Ectodermal cell (in vitro differentiated cells): ENCODE data around the gene TERT. TPM values are rescaled to one million over a fixed set of nuclear protein-coding genes. Genes with fewer than 3 reads are reported as not detected.
"Not testable (repeated sequence)": the region's sequence is repeated elsewhere in the genome, so short reads cannot be mapped to it uniquely, and the experiment has no call there.

Source experiments
- H3K27ac ChIP-seq: 2 replicates; pipeline ENCODE4 v1.7.0; 2013; ENCODE audit warnings: mild to moderate bottlenecking, low read depth, low read length; ENCODE audit not compliant: insufficient read depth, poor library complexity, severe bottlenecking
- H3K27me3 ChIP-seq: 2 replicates; pipeline ENCODE4 v1.7.0; 2013; ENCODE audit warnings: mild to moderate bottlenecking, low read length; ENCODE audit not compliant: insufficient read depth, control insufficient read depth, poor library complexity, severe bottlenecking
- H3K36me3 ChIP-seq: one replicate; pipeline ENCODE4 v1.7.0; 2013; ENCODE audit warnings: low read length; ENCODE audit not compliant: control insufficient read depth, insufficient read depth
- H3K4me1 ChIP-seq: one replicate; pipeline ENCODE4 v1.7.0; 2013; ENCODE audit warnings: low read length; ENCODE audit not compliant: control insufficient read depth, insufficient read depth
- H3K4me3 ChIP-seq: 2 replicates; pipeline ENCODE4 v1.7.0; 2013; ENCODE audit warnings: low read depth, low read length, control low read depth; ENCODE audit not compliant: insufficient read depth
- H3K9me3 ChIP-seq: 2 replicates; pipeline ENCODE4 v1.7.0; 2013; ENCODE audit warnings: mild to moderate bottlenecking, low read length, moderate library complexity; ENCODE audit not compliant: control insufficient read depth
- WGBS, 2 experiments: methylation state at CpG; one replicate each; pipeline ENCODE4 v1.1.7; 2013; ENCODE audit warnings: missing lambda C conversion rate in 2 of 2; 5-methylcytosine and 5-hydroxymethylcytosine counted together
- polyA plus RNA-seq, 4 experiments: library from polyadenylated mRNA; stranded (reverse); fragments of 50-300 nt; gene quantifications; one replicate each; pipeline ENCODE4 v1.2.3, GENCODE V29; 2013

TERT gene
- polyA plus RNA-seq (2013, experiment 1 of 4): 5.5 TPM
- 3.6 TPM for polyA plus RNA-seq (2013, experiment 2 of 4)
- polyA plus RNA-seq (2013, experiment 3 of 4): 4.8 TPM
- 5.4 TPM for polyA plus RNA-seq (2013, experiment 4 of 4)

DNA sequence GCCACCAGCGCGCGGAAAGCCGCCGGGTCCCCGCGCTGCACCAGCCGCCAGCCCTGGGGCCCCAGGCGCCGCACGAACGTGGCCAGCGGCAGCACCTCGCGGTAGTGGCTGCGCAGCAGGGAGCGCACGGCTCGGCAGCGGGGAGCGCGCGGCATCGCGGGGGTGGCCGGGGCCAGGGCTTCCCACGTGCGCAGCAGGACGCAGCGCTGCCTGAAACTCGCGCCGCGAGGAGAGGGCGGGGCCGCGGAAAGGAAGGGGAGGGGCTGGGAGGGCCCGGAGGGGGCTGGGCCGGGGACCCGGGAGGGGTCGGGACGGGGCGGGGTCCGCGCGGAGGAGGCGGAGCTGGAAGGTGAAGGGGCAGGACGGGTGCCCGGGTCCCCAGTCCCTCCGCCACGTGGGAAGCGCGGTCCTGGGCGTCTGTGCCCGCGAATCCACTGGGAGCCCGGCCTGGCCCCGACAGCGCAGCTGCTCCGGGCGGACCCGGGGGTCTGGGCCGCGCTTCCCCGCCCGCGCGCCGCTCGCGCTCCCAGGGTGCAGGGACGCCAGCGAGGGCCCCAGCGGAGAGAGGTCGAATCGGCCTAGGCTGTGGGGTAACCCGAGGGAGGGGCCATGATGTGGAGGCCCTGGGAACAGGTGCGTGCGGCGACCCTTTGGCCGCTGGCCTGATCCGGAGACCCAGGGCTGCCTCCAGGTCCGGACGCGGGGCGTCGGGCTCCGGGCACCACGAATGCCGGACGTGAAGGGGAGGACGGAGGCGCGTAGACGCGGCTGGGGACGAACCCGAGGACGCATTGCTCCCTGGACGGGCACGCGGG, at the start of gene TERT:
Gene TERT, minus strand, starts transcription at position 234 of the 815 bp plus-strand sequence. Its CDS starts 79 bp downstream, at position 155.
- 3% methylated on average over 102 of the region's 102 CpGs for WGBS, 2 experiments
- Histone ChIP-seq H3K27me3 (peaks cover 40% of the 10 kb centered on the region), H3K27ac (no peak within 1 kb of the TSS), H3K4me1 (no peaks in the 10 kb centered on the region), H3K9me3 (no peaks in the 10 kb centered on the region), H3K36me3 (no peaks in the 10 kb centered on the region), H3K4me3 (peak within 1 kb of the TSS; percentile 49)

- Histone ChIP-seq H3K9me3 (no peaks in the 10 kb centered on the region), H3K4me3 (peak overlapping the region; percentile 88), H3K4me1 (no peaks in the 10 kb centered on the region), H3K36me3 (peaks cover 21% of the 10 kb centered on the region), H3K27ac (no peak overlapping the region), H3K27me3 (no peaks in the 10 kb centered on the region)
- WGBS, 2 experiments: 12% methylated on average over 61 of the region's 61 CpGs
These were observed 49.3 kb upstream of the TERT start for GRCh38 chr5:1343931-1344901.

DNA sequence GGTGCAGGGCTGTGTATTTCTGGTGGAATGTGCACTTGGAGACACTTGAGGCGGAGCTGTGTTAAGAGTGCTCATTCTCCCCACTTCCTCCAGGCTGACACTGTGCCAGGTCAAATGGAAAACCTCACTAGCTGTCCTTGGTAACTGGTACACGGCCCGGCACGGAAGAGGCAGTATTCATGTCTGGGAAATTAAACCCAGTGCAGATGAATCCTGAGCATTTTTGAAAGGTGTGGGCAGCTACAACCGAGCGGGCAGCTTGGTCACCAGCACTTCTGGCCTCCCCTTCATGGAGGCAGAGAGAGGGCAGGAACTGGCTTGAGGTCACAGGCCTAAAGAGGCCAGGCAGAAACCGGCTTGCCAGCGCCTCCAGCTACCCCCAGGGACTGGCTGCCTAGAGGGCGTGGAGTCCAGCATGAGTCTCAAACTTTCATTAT, 48.5 kb upstream of the TERT start:
- Histone ChIP-seq H3K9me3 (no peaks in the 10 kb centered on the region), H3K27ac (no peak overlapping the region), H3K27me3 (no peaks in the 10 kb centered on the region), H3K36me3 (peaks cover 22% of the 10 kb centered on the region), H3K4me3 (no peak overlapping the region), H3K4me1 (no peaks in the 10 kb centered on the region)
- WGBS, 2 experiments: 94% methylated on average over 9 of the region's 9 CpGs

DNA sequence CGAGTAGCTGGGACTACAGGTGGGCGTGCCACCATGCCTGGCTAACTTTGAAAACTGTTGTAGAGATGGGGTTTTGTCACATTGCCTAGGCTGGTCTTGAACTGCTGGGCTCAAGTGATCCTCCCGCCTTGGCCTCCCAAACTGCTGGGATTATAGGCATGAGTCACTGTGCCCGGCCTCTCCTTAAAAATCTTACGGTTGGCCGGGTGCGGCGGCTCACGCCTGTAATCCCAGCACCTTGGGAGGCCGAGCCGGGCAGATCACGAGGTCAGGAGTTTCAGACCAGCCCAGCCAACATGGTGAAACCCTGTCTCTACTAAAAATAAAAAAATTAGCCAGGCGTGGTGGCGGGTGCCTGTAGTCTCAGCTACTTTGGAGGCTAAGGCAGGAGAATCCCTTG, 47.8 kb upstream of the TERT start:
- not testable (repeated sequence) for H3K4me1 ChIP-seq, H3K9me3 ChIP-seq, H3K27me3 ChIP-seq, H3K27ac ChIP-seq, H3K4me3 ChIP-seq
- 94 to 95% methylated on average over 14 of the region's 14 CpGs for WGBS, 2 experiments
- H3K36me3 ChIP-seq: peaks cover 28% of the 10 kb centered on the region

- H3K36me3 ChIP-seq: peaks cover 33% of the 10 kb centered on the region
- H3K4me1 ChIP-seq: no peaks in the 10 kb centered on the region
- WGBS, 2 experiments: 96% methylated on average over 12 of the region's 12 CpGs
- H3K27ac ChIP-seq: no peak overlapping the region
- H3K9me3 ChIP-seq: no peaks in the 10 kb centered on the region
- no peak overlapping the region for H3K4me3 ChIP-seq
- no peaks in the 10 kb centered on the region for H3K27me3 ChIP-seq
These were observed 47.4 kb upstream of the TERT start for GRCh38 chr5:1342268-1342667.

- Histone ChIP-seq H3K36me3 (peaks cover 35% of the 10 kb centered on the region), H3K4me3 (no peak overlapping the region)
These were observed 47.0 kb upstream of the TERT start for GRCh38 chr5:1341863-1342262.

DNA sequence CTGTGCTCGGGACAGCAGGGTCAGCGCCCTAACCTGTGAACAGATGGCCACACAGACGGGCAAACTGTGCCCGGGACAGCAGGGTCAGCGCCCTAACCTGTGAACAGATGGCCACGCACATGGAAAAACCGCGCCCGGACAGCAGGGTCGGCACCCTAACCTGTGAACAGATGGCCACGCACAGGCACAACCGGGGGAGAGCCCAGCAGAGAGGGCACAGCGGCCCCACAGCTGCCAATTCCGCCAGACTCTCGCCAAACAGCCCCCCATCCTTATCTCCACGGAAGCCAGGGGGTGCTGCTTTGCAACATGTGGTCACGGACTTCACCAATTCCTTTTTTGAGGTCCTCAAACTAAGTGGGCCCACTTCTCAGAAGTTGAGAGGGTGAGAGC, 44.9 kb upstream of the TERT start:
- peaks cover 42% of the 10 kb centered on the region for H3K36me3 ChIP-seq
- H3K4me3 ChIP-seq, H3K27me3 ChIP-seq, H3K27ac ChIP-seq, H3K4me1 ChIP-seq, H3K9me3 ChIP-seq: not testable (repeated sequence)
- 88 to 91% methylated on average over 13 of the region's 17 CpGs for WGBS, 2 experiments

More at GRCh38 chr5:1341863-1342262, 47.0 kb upstream of the TERT start:
- no peak overlapping the region for H3K27ac ChIP-seq
- no peaks in the 10 kb centered on the region for H3K9me3 ChIP-seq
- no peaks in the 10 kb centered on the region for H3K4me1 ChIP-seq
- 95 to 96% methylated on average over 15 of the region's 15 CpGs for WGBS, 2 experiments
- H3K27me3 ChIP-seq: no peaks in the 10 kb centered on the region

GRCh38 chr5:1339139-1339817, 44.4 kb upstream of the TERT start:
- H3K27ac ChIP-seq, H3K27me3 ChIP-seq, H3K4me1 ChIP-seq, H3K4me3 ChIP-seq, H3K9me3 ChIP-seq: not testable (repeated sequence)
- H3K36me3 ChIP-seq: peaks cover 45% of the 10 kb centered on the region
- WGBS, 2 experiments: 95% methylated on average over 27 to 30 of the region's 34 CpGs

DNA sequence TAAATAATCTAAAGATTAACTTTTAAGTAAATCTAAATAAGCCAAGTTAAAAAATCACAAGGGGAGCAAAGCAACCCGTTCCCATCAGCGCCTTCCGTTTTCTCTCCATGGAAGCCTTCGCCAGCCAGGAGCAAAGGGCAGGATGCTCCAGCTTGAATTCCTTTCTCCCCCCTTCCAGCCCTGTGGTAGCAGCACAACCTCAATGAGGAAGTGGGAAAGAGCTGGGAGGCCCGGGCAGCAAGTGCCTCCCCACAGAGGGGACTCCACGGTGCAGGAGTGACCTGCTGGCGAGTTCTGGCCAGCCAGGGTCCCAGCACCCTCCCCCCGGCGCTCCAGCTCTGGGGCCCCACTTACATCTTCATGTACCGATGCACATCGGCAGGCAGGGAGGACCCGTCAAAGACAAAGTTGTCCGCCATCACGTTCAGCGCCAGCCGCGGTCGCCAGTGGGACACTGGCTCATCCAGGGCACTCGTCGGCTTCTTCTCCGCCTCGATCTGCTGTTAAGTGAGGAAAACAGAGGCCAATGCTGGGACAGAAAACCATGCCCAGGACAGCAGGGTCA, 43.7 kb upstream of the TERT start:
- WGBS, 2 experiments: 95 to 96% methylated on average over 22 of the region's 22 CpGs
- H3K9me3 ChIP-seq: no peaks in the 10 kb centered on the region
- H3K27me3 ChIP-seq: no peaks in the 10 kb centered on the region
- H3K36me3 ChIP-seq: peaks cover 51% of the 10 kb centered on the region
- no peak overlapping the region for H3K4me3 ChIP-seq
- no peaks in the 10 kb centered on the region for H3K4me1 ChIP-seq
- no peak overlapping the region for H3K27ac ChIP-seq
